Skin epidermis (tissue), 12 donors: Measurements from ENCODE around the gene APC.

Experiments used
- H3K27ac ChIP-seq, 21 experiments: fragments of 200-600 bp; sonication (generic) in 11 of 21; one replicate each; pipeline ENCODE4 v1.5.0; 2020; ENCODE audit warnings: mild to moderate bottlenecking in 3 of 21, inconsistent platforms in 2 of 21, moderate library complexity in 2 of 21
- H3K4me3 ChIP-seq, 7 experiments: fragments of 200-600 bp; sonication (generic) in 2 of 7; one replicate each; pipeline ENCODE4 v1.5.0; 2020; ENCODE audit warnings: inconsistent platforms in 2 of 7, mild to moderate bottlenecking in 2 of 7, moderate library complexity in 1 of 7

APC gene

GRCh38 chr5:112737463-112738190 lies at the start of gene APC:
Gene APC (plus strand): TSS chr5:112737885. CDS start chr5:112754891, 17,006 bp downstream.
- peak within 1 kb of the TSS; percentile 48 to 67 (median 51) for H3K4me3 ChIP-seq

DNA sequence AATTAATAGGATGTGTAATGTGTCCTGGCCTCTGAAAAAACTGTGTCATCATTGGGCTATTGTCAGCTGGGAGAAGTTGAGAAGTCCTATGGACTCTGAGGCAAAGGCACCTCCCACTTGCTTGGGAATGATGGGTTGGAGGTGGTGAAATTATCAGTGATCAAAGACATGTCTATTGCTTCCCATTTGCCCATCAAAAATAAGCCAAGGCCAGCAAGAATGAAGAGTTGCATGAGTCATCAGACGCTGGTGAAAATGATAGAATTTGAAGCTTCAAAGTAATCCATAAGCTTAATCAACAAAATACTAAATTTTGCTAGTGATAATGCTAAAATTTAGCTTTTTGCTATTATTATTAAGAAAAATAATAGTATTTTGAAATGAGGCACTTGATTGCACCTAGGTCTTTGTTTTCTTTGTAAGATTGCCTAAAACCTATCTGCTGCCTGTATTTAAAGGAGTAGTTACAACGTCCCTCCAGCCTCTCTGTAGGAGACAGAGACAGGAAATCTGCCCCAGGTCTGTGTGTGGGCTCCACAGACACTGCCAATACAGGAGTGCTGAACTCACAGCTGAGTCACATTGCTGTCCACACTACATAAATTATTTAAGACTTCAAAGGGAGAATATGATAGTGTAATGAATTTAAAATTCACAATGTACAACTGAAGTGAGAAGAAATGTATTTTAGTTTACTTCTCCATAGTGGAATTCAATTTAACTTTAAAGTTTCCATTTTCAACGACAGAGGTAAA lies 48.4 kb upstream of the APC start:
- Histone ChIP-seq H3K4me3 (no peak overlapping the region), H3K27ac (no peak overlapping the region)

More at GRCh38 chr5:112737463-112738190, at the start of gene APC:
- H3K27ac ChIP-seq = peak within 1 kb of the TSS in 18 of 21 experiments; percentile 24 to 80 (median 56)

DNA sequence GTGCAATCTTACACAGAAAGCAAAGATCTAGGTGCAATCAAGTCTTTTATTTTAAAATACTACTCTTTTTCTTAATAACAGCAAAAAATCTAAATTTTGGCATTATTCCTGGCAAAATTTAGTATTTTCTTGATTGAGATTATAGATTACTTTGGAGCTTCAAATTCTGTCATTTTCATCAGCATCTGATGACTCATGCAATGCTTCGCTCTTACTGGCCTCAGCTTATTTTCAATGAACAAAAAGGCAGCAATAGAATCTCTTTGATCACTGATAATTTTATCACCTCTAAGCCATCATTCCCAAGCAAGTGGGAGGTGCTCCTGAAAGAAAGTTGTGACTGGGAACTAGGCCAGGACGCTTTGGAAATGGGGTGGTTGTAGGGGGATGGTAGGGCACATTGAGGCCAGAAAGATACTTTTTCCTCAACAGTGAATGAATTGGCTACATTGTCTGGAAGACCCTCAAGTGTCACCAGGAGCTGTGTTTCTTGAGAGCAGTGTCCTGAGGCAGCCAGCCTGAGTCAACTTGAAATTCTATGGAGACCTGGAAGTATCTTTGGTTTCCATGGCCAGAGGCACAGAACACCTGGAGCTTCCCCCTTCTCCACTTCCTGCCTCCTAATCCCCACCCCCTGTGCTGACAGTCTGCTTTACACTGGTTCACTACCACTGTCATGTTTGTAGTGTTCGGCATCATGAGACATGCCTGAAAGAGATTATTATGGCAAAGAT lies 46.9 kb upstream of the APC start:
- Histone ChIP-seq H3K27ac (no peak overlapping the region), H3K4me3 (no peak overlapping the region)

DNA sequence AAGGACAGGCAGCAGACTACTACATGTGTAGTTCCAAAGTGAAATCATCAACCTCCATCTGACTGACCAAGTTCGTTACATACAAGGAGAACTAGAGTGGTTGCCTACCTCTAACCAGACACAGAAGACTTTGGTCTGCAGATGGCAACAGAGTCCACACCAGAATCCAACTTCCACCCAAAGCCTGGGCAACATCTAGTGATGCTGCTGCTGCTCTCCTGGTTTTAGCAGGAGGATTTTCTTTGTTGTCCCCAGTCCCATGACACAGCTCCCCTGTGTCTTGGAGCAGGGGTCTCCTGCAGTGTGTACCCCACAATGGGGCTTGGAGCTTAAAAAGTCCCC lies 46.4 kb upstream of the APC start:
- H3K4me3 ChIP-seq = no peak overlapping the region
- H3K27ac ChIP-seq = no peak overlapping the region

GRCh38 chr5:112691758-112692157 lies 45.9 kb upstream of the APC start:
- Histone ChIP-seq H3K4me3 (no peak overlapping the region), H3K27ac (no peak overlapping the region)

- no peak overlapping the region for H3K4me3 ChIP-seq
- H3K27ac ChIP-seq = no peak overlapping the region
Observed at GRCh38 chr5:112692472-112692871, 45.2 kb upstream of the APC start.

DNA sequence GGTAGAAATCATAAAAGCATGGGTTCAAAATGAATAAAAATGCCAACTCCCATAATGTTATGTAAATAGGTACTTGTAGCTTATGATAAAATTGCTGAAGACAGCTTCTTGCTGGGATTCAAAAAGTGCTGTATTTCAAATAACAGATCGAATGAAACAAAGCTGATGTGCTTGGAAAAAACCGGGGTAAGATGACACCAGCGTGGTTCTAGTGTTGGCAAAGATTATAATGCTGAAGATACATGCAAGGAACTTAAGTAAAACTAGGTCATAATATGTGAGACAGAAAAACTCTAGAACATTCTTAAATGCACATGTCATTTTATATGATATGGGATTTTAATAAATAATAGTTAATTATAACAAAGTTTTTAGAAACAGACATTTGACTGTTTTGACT lies 44.4 kb upstream of the APC start:
- Histone ChIP-seq H3K4me3 (no peak overlapping the region), H3K27ac (no peak overlapping the region)

DNA sequence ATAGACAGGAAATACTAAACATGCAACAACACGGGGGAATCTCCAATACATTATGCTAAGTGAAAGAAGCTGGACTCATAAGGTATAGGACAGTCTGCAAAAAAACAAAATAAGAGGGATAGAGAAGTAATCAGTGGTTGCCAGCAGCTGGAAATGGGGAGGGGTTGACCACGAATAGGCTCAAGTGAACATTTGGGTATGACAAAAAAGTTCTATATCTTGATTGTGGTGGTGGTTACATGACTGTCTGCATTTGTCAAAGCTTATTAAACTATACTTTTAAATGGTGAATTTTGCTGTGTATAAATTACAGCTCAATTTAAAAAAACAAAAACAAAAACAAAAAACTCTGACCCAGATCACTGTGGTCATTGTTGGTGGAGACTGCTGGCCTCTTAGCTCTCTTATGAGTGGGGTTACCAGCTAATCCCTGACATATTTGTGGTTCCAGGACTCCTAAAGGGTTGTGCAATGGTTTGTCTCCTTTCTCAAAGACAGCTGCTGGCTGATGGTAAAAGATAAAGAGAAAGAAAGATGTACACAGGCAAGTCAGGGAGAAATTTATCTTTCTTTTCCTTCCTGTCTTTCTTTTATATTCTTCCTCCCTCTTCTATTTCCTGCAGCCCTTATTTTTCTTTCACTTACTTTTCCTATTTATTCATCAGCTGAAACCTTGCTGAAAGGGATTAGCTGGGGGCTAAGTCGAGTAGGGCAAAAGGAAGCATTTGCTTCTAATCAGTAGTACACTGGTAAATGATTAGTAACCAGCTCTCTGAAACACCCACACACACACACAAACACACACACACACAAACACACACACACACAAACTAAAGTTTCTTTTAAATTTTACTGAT lies 42.6 kb upstream of the APC start:
- no peak overlapping the region for H3K4me3 ChIP-seq

GRCh38 chr5:112696786-112697185 lies 40.9 kb upstream of the APC start:
- Histone ChIP-seq H3K27ac (no peak overlapping the region), H3K4me3 (no peak overlapping the region)

More for the DNA sequence above, 42.6 kb upstream of the APC start:
- no peak overlapping the region for H3K27ac ChIP-seq

DNA sequence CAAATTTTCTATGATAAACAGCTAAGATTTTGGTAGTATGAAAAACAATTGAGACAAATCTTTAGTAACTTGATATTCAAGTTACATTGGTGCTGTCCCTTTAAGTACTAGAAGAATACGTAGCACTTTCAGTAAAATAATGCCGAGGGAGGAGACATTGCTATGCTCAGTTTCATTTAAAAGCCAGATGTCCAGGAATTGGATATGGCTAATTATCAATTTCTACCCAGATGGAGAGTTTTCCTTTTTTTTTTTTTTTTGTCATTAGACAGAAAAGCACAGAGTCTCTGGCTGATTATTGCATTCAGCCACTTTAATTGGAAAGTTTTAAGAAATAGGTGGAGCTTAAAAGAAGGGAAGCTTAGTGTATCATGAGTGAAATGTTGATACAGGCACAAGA lies 40.4 kb upstream of the APC start:
- no peak overlapping the region for H3K27ac ChIP-seq
- H3K4me3 ChIP-seq = no peak overlapping the region

DNA sequence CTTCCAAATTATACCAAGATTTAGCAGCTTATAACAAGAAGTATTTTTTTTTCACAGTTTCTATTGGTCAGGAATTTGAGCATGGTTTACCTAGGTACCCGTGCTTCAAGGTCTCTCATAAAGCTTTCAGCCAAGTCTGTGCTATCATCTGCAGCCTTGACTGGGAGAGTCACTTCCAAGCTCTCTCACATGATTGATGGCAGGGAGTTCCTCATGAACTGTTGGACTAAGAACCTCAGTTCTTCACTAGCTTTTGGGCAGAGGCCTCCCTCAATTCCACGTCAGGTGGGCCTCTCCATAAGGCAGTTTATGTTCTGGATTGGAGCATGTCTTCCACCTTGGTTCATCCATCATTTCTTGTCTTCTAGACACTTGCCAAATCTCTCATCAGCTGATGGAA lies 39.9 kb upstream of the APC start:
- Histone ChIP-seq H3K4me3 (no peak overlapping the region), H3K27ac (no peak overlapping the region)

DNA sequence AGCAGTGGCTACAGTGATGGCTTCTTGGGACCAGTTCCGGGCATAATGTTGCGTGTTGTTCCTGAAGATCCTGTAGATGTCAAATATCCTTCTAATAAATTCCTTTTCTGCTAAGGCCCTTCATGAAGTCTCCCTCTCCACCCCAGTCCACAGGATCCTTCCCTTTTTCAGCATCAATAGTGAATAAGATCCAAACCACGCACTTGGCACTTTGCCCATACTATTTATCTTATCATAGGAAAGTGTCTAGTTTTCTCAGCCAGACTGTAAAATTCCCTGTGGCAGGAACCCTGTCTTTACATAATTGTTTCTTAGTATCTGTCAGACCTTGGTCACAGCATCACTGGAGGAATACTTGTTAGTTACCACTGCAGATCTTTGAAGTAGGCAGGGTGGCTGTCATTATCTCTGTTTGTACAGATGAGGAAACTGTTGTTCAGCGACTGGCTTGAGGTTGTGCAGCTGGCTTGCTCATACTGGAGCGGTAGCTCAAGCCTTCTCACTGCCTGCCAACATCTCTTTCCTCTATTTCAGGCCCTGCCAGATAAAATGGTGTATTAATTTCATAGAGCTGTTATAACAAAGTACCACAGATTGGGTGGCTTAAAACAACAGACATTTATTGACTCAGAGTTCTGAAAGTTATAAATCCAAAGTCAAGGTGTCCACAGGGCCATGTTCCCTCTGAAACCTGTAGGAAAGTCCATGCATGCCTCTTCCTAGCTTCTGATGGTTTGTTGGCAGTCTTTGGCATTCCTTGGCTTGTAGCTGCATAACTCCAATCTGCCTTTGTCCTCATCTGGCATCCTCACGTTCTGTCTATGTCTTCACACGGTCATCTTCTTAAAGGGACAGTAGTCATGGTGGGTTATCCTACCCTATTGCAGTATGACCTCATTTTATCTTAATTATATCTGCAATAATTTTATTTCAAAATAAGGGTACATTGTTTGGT lies 33.5 kb upstream of the APC start:
- no peak overlapping the region for H3K27ac ChIP-seq
- no peak overlapping the region for H3K4me3 ChIP-seq

- H3K4me3 ChIP-seq = no peak overlapping the region
- H3K27ac ChIP-seq = peak overlapping the region in 13 of 21 experiments; percentile 8 to 100 (median 96)
Observed at GRCh38 chr5:112706446-112707016, 31.2 kb upstream of the APC start.

GRCh38 chr5:112707187-112708102 lies 30.2 kb upstream of the APC start:
- H3K4me3 ChIP-seq = peak overlapping the region; percentile 67 to 92 (median 87)
- H3K27ac ChIP-seq = peak overlapping the region; percentile 82 to 100 (median 96)

DNA sequence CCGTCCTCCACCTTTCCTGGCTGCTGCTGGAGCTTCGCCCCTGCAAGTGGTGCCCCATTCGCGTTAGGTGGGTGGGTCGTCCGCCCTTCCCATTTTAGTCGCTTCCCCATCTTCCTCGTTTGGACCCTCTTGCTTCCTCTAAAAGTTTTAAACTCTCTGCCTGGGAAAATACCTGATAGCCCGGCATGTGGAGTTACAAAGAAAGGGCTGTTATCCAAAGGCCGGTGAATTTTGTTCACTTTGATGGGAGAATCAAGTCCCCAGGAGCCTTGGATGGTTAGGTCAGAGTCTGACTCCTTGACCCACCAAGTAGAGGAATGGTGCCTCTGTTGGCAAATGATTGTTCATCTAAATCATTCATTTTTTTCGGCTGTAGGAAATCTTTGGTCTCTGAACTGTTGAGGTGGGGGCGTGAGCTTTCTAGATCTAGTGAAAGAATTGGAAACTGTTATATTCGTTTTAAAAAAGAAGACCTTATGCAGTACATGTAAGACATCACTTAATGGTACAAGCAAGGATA lies 29.5 kb upstream of the APC start:
- H3K27ac ChIP-seq = peak overlapping the region; percentile 82 to 100 (median 96)

DNA sequence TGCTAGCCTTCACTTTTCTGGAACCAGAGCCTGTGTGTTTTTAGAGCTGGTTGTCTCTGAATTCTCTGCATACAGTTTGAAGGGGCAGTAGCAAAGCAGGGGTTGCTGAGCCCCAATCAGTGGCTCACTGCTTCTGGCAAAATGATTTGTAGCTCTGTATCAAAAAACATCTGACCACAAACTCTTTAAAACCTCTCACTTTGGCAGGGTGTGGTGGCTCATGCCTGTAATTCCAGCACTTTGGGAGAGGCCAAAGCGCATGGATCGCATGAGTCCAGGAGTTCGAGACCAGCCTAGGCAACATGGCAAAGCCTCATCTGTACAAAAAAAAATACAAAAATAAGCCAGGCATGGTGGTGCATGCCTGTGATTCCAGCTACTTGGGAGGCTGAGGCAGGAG lies 28.3 kb upstream of the APC start:
- peak overlapping the region in 1 of 21 experiments; percentile 22 for H3K27ac ChIP-seq
- no peak overlapping the region for H3K4me3 ChIP-seq

More for the DNA sequence above, 29.5 kb upstream of the APC start:
- peak overlapping the region; percentile 67 to 92 (median 87) for H3K4me3 ChIP-seq

DNA sequence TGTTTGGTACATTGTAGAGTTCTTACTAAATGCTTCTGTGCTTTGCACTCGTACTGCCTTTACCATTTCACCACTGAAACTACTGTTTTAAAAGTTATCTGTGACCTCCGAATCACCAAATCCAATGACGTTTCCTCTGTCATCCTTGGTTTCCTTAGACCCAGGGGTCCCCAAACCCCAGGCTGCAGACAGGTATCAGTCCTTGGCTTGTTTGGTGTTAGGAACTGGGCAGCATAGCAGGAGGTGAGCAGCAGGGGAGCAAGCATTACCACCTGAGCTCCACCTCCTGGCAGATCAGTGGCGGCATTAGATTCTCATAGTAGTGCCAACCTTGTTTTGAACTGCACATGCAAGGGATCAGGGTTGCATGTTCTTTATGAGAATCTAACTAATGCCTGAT lies 26.8 kb upstream of the APC start:
- Histone ChIP-seq H3K27ac (no peak overlapping the region), H3K4me3 (no peak overlapping the region)
